GM18520 (cell line): Measurements from ENCODE around the gene ANP32B.

Experiments
- ATAC-seq: cut with Tn5 transposase; IDR thresholded peaks from one replicate; pipeline ENCODE4 v1.9.1; 2021; ENCODE audit not compliant: unreplicated experiment

ANP32B gene

DNA sequence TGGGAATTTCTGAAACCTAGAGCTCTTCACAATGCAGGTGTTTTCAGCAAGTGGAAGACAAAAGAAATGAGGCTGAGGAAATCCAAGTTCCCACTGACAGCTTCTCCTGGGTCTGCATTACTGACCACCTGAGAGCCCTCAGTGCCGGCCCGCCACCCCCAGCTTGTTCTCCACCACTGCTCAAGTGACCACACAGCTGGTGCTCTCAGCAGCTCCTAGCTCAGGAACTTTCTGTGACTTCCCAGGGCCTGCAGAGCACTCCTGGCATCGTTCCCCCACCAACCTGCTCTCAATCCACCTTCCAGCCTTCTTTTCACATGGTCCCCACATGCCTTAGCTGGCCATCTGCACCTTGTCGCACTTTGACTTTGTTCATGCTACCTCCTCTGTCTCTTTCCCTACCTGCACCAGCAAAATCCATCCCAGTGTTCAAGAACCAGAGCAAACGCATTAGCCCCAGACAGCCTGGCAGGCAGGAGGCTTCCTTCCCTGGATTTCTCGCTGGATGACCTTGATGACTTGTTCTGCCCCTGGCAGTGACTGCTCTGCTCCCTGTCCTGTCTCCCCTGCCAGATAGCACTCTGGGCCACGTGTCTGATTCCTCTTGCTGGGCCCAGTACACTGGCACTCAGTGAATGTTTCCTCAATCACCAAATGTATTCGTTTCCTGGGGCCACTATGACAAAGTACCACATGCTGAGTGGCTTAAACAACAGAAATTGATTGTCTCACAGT, 38.3 kb downstream of the ANP32B start:
- ATAC-seq = no peak

DNA sequence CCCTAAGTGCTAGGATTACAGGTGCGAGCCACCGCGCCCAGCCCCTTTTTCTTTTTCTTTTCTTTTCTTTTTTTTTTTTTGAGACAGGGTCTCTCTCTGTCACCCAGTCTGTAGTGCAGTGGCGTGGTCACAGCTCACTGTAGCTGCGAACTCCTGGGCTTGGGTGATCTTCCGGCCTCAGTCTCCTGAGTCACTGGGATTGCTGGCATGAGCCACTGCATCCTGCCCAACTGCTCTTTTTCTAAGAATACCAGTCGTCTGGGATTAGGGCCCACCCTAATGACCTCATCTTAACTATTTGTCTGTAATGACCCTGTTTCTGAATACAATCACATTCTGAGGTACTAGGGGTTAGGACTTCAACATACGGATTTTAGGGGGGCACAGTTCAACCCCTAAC, 39.3 kb downstream of the ANP32B start:
- no peak for ATAC-seq

GRCh38 chr9:98024702-98025101, 41.6 kb downstream of the ANP32B start:
- no peak for ATAC-seq

DNA sequence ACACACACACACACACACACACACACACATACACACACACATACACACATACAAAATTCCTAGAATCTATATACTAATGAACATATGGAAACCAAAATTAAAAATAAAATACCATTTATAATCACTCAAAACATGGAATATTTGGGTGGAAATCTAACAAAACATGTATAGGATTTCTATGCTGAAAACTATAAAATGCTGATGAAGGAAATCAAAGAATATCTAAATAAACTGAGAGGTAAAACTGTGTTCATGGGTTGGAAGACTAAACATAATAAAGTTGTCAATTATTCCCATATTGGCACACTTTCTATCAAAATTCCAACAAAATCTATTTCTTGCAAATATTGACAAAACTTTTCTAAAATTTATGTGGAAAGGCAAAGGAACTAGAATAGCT, 48.0 kb downstream of the ANP32B start:
- no peak for ATAC-seq

DNA sequence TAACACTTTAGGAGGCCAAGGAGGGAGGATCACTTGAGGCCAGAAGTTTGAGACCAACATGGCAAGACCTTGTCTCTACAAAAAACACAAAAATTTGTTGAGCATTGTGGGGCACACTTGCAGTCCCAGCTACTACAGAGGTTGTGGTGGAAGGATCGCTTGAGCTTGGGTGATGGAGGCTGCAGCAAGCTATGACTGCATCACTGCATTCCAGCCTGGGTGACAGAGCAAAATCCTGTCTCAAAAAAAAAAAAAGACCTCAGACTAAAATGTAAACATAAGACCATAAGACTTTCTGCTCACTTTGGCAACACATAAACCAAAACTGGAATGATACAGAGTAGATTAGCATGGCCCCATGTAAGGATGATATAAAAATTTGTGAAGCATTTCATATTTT, 48.8 kb downstream of the ANP32B start:
- ATAC-seq = no peak

DNA sequence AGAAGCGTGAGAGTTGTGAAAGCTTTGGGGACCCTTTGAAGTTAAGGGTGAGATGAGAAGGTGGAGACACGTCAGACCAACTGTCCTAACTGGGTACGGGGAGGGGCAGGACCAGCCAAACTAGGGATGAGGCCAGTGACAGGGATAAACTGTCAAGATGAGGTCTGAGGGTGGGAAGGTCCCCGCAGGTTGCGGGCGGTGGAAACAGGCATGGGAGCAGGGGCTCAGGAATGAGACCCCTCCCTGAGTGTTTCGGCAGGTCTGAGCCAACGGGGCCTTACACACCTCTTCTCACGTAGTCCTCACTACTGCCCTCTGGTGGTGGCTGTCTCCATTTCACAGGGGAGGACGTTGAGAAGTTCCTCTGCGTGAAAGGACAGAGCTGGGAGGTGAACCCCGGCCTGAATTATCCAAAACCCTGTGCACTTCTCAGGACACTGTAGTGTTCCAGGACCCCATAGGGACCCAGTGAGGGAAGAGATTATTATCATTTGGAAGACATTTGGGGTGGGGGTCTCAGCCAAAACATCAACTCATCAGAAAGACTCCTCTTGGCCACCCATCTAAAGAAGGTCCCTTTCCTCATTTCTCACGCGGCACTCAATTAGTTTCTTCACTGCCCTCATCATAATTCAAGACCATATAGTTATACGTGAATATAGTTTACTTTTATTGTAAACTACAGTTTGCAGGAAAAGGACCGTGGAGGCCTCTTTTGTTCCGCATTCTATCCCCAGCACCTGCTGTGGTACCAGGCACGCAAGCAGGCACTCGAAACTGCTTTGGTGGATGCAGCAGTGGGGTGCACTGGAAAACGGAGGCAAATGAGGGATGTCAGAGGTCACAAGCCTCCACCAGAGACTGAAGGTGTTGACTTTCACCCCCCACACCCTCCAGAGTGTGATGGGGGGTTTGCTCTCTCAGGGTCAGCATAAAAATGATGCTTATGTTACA, 51.7 kb downstream of the ANP32B start:
- ATAC-seq = peak; percentile 38

DNA sequence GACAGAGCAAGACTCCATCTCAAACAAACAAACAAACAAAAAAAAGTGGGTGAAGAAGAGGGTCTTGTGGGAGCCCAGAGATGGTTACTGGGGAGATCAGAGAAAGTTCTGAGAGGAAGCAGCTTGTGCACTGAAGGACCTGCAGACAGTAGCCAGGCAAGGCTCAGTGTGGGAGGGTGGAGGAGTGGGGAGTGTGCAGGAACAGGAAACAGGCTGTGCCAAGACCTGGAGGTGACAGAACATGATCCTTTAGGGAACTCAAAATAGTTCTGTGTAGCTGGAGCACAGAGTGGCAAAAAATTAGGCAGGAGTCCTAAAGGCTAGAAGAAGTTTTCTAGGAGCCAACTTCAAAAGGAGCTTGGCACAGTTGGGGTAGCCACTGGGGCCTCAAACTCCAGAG, 54.2 kb downstream of the ANP32B start:
- ATAC-seq = no peak

DNA sequence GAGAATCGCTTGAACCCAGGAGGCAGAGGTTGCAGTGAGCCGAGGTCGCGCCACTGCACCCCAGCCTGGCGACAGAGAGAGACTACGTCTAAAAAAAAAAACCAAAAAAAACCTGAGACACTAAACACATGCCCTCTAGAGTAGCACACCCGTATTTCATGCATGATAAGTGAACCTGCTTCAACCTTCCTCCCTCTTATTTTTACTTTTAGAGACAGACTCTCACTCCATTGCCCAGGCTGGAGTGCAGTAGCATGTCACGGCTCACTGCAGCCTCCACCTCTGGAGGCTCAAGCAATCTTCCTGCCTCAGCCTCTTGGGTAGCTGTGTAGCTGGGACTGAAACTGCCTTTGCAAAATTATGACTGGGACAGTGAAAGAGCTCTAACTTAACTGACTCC, 55.8 kb downstream of the ANP32B start:
- ATAC-seq = no peak

- no peak for ATAC-seq
Observed at GRCh38 chr9:98039607-98040017, 56.5 kb downstream of the ANP32B start.

DNA sequence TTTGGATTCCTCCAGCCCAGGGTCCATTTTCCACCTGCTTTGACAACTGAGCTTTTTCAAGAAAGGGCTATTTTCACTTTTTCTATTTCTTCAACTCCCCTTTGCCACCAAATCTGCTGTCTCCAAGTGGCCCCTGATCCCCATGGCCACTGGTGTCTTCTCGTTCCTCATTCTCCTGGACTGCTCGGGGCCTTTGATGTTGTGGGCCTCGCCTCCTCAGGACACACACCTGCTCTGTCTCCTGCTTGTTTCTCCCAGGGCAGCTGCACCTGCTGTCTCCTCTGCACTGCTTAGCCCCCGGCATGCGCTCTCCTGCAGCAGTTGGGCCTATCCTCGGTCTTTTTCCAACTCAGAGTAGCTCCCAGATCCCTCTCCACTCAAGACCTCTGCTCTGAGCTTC, 57.1 kb downstream of the ANP32B start:
- no peak for ATAC-seq

DNA sequence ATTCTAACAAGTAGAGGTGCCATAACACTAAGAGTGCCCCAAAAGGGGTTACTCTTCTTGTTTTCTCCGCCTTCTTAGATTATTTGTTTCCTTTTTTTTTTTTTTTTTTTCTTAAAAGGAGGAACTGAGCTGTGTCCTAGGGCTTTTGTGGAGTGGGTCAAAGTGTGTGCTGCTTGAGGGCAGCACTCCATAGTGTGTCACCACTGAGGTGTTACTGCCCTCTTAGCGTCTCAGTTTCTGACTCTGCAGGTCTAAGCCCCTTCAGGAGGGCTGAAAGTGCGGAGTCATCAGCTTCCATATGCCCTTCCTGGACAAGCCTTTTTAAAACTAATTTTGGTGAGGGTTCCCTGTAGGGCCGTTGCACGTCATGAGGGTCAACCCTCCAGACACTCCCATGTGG, 60.8 kb downstream of the ANP32B start:
- ATAC-seq = no peak

DNA sequence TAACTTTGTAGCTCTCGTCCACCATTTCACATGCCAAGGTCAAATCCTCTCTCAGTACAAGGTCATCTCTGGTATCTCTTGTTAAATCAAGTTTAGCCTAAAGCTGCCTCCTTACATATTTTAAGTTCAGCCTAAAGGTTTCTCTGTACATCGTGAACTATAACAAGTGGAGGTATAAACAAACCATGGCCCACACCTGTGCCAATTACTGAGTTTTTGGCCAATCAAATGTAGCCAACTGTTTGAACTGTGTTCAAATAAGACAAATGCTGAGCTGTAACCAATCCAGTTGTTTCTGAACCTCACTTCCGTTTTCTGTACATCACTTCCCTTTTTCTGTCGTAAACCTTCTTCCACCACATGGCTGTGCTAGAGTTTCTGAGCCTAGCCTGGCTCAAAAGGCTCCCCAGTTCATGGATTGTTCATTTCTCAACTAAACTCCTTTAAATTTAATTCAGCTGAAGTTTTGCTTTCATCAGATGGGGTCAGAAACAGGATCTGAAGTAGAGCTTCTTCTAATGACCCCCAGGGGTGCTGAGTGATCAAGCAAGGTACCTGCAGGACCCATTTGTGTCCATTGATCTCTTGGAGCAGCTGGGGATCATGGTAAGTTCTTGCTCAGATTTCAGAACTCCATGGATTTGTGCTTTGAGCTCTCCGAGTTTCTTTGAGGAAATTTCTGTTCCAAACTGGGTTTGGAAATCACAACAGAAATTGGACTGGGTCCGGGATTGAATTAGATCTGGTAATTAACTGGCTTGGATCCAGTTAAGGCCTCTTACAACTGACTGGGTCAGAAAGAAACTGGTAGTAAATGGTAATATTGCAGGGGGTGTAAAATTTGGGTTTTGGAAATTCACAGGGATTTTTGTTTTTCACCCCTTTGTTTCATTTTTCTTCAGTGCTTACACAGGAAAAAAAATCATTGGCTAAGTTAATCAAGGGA, 62.4 kb downstream of the ANP32B start:
- peak; percentile 80 for ATAC-seq

DNA sequence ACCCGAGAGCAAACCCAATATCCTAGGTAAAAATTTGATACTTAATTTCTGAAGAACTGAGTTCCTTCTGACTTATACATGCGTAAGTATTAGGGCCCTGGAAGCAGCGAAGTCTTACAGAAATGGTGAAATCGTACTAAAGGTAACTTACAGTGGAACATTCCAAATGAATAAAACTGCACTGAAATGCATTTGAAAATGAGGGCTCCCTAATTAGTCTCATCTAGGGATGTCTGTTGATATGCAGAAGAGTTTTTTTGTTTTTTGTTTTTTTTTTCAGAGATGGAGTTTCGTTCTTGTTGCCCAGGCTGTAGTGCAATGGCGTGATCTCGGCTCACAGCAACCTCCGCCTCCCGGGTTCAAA, 63.0 kb downstream of the ANP32B start:
- ATAC-seq = no peak

- ATAC-seq = no peak
Observed at GRCh38 chr9:98047002-98047401, 63.9 kb downstream of the ANP32B start.

DNA sequence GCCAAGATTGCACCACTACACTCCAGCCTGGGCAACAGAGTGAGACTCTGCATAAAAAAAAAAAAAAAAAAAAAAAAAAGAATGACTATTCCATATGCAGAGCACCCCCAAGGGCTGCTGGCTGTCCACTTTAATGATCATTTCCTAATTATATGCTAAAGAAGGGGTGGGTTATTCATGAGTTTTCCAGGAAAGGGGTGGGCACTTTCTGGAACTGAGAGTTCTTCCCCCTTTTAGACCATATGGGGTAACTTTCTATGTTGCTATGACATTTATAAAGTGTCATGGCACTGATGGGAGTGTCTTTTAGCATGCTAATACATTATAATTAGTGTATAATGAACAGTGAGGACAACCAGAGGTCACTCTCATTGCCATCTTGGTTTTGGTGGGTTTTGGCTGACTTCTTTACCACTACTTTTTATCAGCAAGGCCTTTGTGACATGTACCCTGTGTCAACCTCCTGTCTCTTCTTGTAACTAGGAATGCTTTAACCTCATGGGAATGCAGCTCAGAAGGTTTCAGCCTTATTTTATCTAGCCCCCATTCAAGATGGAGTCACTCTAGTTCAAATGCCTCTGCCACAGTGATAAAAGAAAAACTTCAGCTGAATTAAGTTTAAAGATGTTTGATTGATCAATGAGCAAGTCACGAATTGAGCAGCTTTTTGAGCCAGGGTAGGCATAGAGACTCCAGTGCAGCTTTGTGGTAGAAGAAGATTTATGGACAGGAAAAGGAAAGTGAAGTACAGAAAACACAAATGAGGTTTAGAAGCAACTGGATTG, 66.3 kb downstream of the ANP32B start:
- no peak for ATAC-seq

- no peak for ATAC-seq
Observed at GRCh38 chr9:98050351-98050750, 67.2 kb downstream of the ANP32B start.

- ATAC-seq = no peak
Observed at GRCh38 chr9:98054376-98054951, 71.3 kb downstream of the ANP32B start.

GRCh38 chr9:98056269-98057137, 73.4 kb downstream of the ANP32B start, which contains the start of gene NANS:
Gene NANS, plus strand, starts transcription at chr9:98056732. Its CDS starts 77 bp downstream, at chr9:98056809.
- ATAC-seq = peak; percentile 87
